ENCODE results near the gene PRDM10.
"Not testable (repeated sequence)": the region's sequence is repeated elsewhere in the genome, so short reads cannot be mapped to it uniquely, and the experiment has no call there.

Gene PRDM10

DNA sequence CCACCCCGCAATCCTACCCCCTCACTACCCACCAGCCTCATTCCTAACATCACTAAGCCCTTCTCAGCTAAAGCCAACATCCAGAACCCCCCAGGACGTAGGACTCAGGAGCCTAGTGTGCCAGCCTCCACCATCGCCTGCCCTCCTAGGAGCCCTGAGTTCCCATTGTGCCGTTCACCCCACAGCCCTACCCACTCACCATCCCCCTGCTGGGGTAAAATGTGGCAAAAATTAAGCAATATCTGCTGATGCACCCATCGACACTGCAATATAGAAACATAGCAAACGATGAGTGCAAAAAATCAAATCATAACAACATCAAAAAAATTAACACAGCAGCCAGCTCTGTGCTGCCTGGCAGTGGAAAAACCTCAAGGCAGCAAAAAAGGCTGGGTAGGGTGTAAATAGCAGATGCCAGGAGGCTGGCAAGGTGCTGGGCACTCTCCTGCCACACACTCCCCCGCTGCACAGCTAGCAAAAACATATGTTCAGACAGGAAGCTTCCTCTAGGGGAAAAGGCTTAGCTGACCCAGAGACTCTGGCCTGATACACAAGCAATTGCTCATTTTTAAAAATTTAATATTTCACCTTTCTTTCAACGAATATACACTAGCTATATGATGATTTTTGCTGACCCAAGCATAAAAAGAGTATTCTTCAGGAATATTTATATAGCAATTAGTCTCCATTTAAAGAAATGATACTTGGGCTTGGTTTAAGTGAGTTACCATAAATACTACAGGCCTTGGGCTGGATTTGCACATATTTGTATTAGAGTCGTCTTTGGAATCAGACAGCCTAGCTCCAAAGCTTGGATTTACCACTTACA is 33.8 kb downstream of the PRDM10 start:
- Histone ChIP-seq H3K27ac (peak overlapping the region; percentile 56), H3K36me3 (no peaks in the 10 kb centered on the region), H3K9me3 (0 out of 2 replicates have a peak, but pooled peaks cover 7% of the 10 kb centered on the region), H3K27me3 (no peaks in the 10 kb centered on the region), H3K4me2 (peak overlapping the region; percentile 85), H3K4me3 (no peak overlapping the region), H3K9ac (peak overlapping the region; percentile 33; the same call in 1 of the 2 replicates), H3K4me1 (peaks cover 100% of the 10 kb centered on the region), H4K20me1 (no peaks in the 10 kb centered on the region)
- no peak for TF ChIP-seq Cebpa-rat (IDR thresholded peaks at IDR 0.05)

DNA sequence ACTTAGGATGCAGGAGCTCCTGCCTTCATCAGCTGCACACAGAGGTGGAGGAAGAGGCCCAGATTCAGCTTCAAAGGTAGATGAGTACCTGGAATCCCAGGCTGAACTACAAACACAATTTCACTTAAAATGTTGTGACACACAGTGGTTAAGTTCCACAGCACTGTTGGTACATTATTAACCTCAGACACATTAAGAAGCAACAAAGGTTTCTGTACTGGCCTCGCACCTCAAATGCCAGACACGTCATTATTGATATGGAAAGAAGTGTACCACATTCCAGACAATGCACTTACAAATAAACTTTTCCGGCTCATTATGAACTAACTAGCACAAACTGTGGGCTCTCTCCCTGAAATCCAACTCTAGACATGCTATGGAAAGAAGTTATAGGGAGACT is 34.6 kb downstream of the PRDM10 start:
- no peak for TF ChIP-seq Cebpa-rat (IDR thresholded peaks at IDR 0.05)
- Histone ChIP-seq H3K4me1 (peaks cover 100% of the 10 kb centered on the region), H3K27me3 (no peaks in the 10 kb centered on the region), H3K9me3 (0 out of 2 replicates have a peak, but pooled peaks cover 7% of the 10 kb centered on the region), H3K27ac (peak overlapping the region; percentile 56), H4K20me1 (no peaks in the 10 kb centered on the region), H3K4me2 (peak overlapping the region; percentile 85), H3K4me3 (no peak overlapping the region), H3K9ac (no peak overlapping the region), H3K36me3 (no peaks in the 10 kb centered on the region)

GRCh38 chr11:129965248-129965647 is 37.4 kb downstream of the PRDM10 start:
- H3K36me3 ChIP-seq: peaks cover 5% of the 10 kb centered on the region; the same call in 1 of the 2 replicates
- H3K9ac ChIP-seq: no peak overlapping the region
- H3K9me3 ChIP-seq: no peaks in the 10 kb centered on the region
- no peak overlapping the region for H3K27ac ChIP-seq
- no peak overlapping the region for H3K4me3 ChIP-seq
- TF ChIP-seq Cebpa-rat (IDR thresholded peaks at IDR 0.05): no peak
- no peaks in the 10 kb centered on the region for H4K20me1 ChIP-seq
- H3K4me2 ChIP-seq: peak overlapping the region; percentile 91
- H3K4me1 ChIP-seq: peaks cover 96% of the 10 kb centered on the region
- H3K27me3 ChIP-seq: no peaks in the 10 kb centered on the region

DNA sequence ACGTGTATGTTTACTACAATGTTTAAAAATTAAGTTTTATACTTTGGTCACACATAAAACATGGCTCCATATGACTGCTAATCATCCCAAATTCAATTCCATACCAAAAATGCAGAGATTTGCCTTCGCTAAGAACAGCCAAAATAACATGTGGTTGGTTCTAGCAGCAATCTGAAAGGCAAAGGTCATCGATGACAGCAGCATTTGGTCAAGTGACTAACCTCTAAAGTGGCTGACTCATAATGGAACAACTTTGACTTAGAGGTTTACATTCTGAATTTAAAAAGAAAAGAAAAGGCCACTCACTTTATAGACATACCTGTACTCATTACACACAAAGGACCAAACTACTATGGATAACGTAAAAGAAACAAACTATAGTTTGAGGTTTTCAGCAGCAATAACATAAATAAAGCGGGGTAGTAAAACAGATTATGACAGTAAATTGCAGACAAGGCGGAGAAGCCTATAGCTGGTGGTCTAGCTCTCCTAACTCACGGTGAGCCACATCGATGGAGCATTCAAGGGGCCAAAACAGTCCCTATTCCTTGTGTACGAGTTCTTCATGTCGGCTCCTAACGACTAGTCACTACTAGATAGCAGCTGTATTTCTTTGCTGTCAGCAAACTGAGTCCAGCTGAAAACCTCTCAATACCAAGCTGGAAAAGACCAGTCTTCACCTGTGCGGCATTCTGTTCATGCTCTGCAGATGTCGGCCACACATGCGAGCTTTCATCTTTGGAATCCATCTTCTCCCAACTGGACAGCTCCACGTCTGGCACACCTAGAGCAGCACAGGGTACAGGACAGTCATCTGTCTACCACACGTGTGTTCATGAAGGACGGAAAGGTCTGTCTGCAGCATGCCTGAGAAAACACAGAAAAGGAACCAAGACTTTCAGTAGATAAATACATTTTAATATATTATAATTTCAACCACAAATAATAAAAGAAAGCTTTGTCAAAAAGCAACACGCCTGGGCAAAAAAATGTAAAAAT is 42.1 kb downstream of the PRDM10 start:
- H3K27ac ChIP-seq: no peak overlapping the region
- TF ChIP-seq Cebpa-rat (IDR thresholded peaks at IDR 0.05): no peak
- H3K9me3 ChIP-seq: no peaks in the 10 kb centered on the region
- peak overlapping the region; percentile 55 for H3K4me2 ChIP-seq
- H3K4me3 ChIP-seq: no peak overlapping the region
- H4K20me1 ChIP-seq: no peaks in the 10 kb centered on the region
- H3K36me3 ChIP-seq: peaks cover 21% of the 10 kb centered on the region
- H3K27me3 ChIP-seq: no peaks in the 10 kb centered on the region
- no peak overlapping the region for H3K9ac ChIP-seq
- H3K4me1 ChIP-seq: peaks cover 65% of the 10 kb centered on the region

DNA sequence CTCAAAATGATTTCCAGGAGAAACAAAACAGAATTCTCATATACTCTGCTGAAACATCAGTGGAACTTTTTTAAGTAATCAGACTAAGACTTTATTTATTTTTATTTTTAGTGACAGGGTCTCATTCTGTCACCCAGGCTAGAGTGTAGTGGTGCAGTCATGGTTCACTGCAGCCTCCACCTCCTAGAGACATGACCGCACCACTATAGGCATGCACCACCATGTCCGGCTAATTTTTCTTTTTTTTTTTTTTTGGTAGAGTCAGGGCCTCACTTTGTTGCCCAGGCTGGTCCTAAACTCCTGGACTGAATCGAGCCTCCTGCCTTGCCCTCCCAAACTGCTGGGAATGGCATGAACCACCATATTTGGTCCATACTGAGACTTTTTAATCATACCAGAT is 42.9 kb downstream of the PRDM10 start:
- H3K27me3 ChIP-seq: no peaks in the 10 kb centered on the region
- no peak for TF ChIP-seq Cebpa-rat (IDR thresholded peaks at IDR 0.05)
- no peak overlapping the region for H3K4me3 ChIP-seq
- peak overlapping the region; percentile 55 for H3K4me2 ChIP-seq
- H3K9ac ChIP-seq: no peak overlapping the region
- H3K9me3 ChIP-seq: no peaks in the 10 kb centered on the region
- H3K27ac ChIP-seq: no peak overlapping the region
- peaks cover 21% of the 10 kb centered on the region for H3K36me3 ChIP-seq
- peaks cover 61% of the 10 kb centered on the region for H3K4me1 ChIP-seq
- no peaks in the 10 kb centered on the region for H4K20me1 ChIP-seq

- no peak overlapping the region for H3K27ac ChIP-seq
- no peak for TF ChIP-seq Cebpa-rat (IDR thresholded peaks at IDR 0.05)
- no peak overlapping the region for H3K9ac ChIP-seq
- H3K9me3 ChIP-seq: no peaks in the 10 kb centered on the region
- H4K20me1 ChIP-seq: no peaks in the 10 kb centered on the region
- no peak overlapping the region for H3K4me2 ChIP-seq
- no peaks in the 10 kb centered on the region for H3K27me3 ChIP-seq
- H3K4me1 ChIP-seq: peaks cover 47% of the 10 kb centered on the region
- H3K36me3 ChIP-seq: peaks cover 15% of the 10 kb centered on the region
- H3K4me3 ChIP-seq: no peak overlapping the region
Observed at GRCh38 chr11:129955282-129955681, 47.4 kb downstream of the PRDM10 start.

DNA sequence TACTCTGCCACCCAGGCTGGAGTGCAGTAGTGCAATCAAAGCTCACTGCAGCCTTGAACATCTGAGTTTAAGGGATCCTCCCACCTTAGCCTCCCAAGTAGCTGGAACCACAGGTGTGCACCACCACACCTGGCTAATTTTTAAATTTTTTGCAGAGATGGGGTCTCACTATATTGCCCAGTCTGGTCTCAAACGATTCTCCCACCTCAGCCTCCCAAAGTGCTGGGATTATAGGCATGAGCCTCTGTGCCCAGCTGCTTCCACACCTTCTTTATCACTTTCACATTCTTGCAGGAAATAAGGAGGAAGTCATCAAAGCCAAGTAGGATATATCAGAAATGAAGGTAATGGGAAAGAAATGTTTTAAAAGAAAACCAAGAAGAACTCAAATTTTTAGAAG is 47.9 kb downstream of the PRDM10 start:
- not testable (repeated sequence) for H3K9me3 ChIP-seq, H3K4me3 ChIP-seq, H3K9ac ChIP-seq, H3K27me3 ChIP-seq, H3K27ac ChIP-seq, H3K4me2 ChIP-seq, H4K20me1 ChIP-seq
- Histone ChIP-seq H3K36me3 (peaks cover 15% of the 10 kb centered on the region), H3K4me1 (peaks cover 47% of the 10 kb centered on the region)

GRCh38 chr11:129951866-129952262 is 50.8 kb downstream of the PRDM10 start:
- H3K4me2 ChIP-seq: peak overlapping the region; percentile 79
- peaks cover 64% of the 10 kb centered on the region for H3K4me1 ChIP-seq
- H3K9ac ChIP-seq: no peak overlapping the region
- no peak overlapping the region for H3K4me3 ChIP-seq
- H3K27ac ChIP-seq: 0 out of 2 replicates have a peak overlapping the region, but pooled peaks have one; percentile 80
- no peaks in the 10 kb centered on the region for H4K20me1 ChIP-seq
- H3K27me3 ChIP-seq: no peaks in the 10 kb centered on the region
- no peak for TF ChIP-seq Cebpa-rat (IDR thresholded peaks at IDR 0.05)
- H3K36me3 ChIP-seq: 0 out of 2 replicates have a peak, but pooled peaks cover under 1% of the 10 kb centered on the region
- no peaks in the 10 kb centered on the region for H3K9me3 ChIP-seq

DNA sequence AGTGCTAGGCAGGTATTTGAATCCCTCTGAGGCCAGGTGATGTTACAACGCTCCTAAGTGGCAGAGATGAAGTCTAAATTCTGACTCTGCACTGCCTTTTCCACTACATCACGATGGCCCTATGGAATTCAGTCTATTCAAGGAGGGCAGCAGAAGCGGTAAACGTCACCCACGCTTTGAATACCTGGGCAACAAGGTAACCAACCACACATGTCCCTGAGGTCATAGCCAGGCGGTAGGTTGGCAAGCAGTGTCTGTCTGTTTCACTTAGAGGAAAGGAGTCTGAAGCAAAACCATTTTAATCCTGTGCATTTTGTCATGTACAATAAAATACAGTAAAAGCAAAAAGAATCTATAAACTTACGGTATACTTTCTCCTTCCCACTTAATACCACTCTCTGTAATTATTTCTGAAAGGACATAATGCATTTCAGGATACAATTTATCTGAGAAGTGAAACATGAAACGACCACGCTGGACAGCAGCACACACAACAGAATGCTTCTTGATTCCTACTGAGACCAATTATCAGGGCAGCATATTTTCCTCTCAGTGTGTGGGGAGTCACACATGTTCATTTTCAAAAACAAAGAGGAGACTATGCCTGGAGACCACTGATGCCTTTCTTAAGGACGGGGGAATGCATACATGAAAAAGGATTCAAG is 51.3 kb downstream of the PRDM10 start:
- Histone ChIP-seq H3K27me3 (no peaks in the 10 kb centered on the region), H3K9ac (peak overlapping the region; percentile 68), H3K27ac (peak overlapping the region; percentile 80), H3K4me2 (peak overlapping the region; percentile 79), H4K20me1 (no peaks in the 10 kb centered on the region), H3K4me1 (peaks cover 70% of the 10 kb centered on the region), H3K4me3 (no peak overlapping the region), H3K36me3 (no peaks in the 10 kb centered on the region), H3K9me3 (no peaks in the 10 kb centered on the region)
- TF ChIP-seq Cebpa-rat (IDR thresholded peaks at IDR 0.05): no peak

Data from BLaER1 (cell line).